PFSK-1 (cell line): ENCODE measurements around the gene NRARP.

Experiments
- FOXP2 ChIP-seq: optimal IDR thresholded peaks from 2 replicates; pipeline ENCODE3; 2011; ENCODE audit warnings: borderline replicate concordance, control low read depth, inconsistent platforms; ENCODE audit not compliant: insufficient read depth; ENCODE audit errors: extremely low read length, extremely low read depth
- POLR2AphosphoS5 ChIP-seq: IDR thresholded peaks from 2 replicates; pipeline ENCODE4 v1.6.1; 2012; ENCODE audit warnings: low read depth, mild to moderate bottlenecking, control low read depth, low read length, moderate library complexity
- SIN3A ChIP-seq: IDR thresholded peaks from 2 replicates; pipeline ENCODE4 v1.6.1; 2012; ENCODE audit warnings: mild to moderate bottlenecking, low read length, moderate library complexity, borderline replicate concordance; ENCODE audit not compliant: insufficient read depth
- TAF1 ChIP-seq: IDR thresholded peaks from 2 replicates; pipeline ENCODE4 v1.6.1; 2012; ENCODE audit warnings: low read length, control low read depth, borderline replicate concordance; ENCODE audit not compliant: insufficient read depth
- TF ChIP-seq, protein P1 (sequence below), 2 experiments: IDR thresholded peaks; 2 replicates each; pipeline versions ENCODE4 v1.6.1 to v1.8.0; 2011 to 2012; ENCODE audit warnings: low read depth in 2 of 2, low read length in 2 of 2, control low read depth in 1 of 2, inconsistent platforms in 1 of 2, mild to moderate bottlenecking in 1 of 2, moderate library complexity in 1 of 2; ENCODE audit not compliant: insufficient read depth in 1 of 2

NRARP gene

DNA sequence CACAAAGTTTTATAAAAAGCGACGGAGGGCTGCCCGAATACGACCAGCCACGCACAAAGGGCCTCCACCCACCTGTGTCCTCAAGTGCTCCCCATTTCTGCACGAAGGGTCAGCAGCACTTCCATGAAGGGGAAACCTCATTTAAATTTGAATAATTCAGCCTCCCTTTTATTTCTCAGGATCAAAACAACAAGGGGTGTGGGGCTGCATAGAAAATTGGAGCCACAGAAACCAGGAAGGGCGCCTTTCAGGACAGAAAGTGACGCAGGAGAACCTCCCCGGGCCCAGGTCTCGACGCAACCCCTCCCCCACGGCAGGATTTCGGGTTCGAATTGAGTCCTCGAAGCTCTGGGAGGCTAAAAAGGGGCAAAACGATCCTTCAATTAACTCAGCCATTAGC is 2.1 kb downstream of the NRARP start:
- TF ChIP-seq TAF1 = no peak
- TF ChIP-seq SIN3A = no peak
- TF ChIP-seq FOXP2 = no peak
- no peak for TF ChIP-seq POLR2AphosphoS5
- TF ChIP-seq, protein P1, sequence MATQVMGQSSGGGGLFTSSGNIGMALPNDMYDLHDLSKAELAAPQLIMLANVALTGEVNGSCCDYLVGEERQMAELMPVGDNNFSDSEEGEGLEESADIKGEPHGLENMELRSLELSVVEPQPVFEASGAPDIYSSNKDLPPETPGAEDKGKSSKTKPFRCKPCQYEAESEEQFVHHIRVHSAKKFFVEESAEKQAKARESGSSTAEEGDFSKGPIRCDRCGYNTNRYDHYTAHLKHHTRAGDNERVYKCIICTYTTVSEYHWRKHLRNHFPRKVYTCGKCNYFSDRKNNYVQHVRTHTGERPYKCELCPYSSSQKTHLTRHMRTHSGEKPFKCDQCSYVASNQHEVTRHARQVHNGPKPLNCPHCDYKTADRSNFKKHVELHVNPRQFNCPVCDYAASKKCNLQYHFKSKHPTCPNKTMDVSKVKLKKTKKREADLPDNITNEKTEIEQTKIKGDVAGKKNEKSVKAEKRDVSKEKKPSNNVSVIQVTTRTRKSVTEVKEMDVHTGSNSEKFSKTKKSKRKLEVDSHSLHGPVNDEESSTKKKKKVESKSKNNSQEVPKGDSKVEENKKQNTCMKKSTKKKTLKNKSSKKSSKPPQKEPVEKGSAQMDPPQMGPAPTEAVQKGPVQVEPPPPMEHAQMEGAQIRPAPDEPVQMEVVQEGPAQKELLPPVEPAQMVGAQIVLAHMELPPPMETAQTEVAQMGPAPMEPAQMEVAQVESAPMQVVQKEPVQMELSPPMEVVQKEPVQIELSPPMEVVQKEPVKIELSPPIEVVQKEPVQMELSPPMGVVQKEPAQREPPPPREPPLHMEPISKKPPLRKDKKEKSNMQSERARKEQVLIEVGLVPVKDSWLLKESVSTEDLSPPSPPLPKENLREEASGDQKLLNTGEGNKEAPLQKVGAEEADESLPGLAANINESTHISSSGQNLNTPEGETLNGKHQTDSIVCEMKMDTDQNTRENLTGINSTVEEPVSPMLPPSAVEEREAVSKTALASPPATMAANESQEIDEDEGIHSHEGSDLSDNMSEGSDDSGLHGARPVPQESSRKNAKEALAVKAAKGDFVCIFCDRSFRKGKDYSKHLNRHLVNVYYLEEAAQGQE (IDR thresholded peaks at IDR 0.05; ENCODE audit: insufficient read depth in 1 of 2, low read depth in 2 of 2, low read length in 2 of 2) = no peak

DNA sequence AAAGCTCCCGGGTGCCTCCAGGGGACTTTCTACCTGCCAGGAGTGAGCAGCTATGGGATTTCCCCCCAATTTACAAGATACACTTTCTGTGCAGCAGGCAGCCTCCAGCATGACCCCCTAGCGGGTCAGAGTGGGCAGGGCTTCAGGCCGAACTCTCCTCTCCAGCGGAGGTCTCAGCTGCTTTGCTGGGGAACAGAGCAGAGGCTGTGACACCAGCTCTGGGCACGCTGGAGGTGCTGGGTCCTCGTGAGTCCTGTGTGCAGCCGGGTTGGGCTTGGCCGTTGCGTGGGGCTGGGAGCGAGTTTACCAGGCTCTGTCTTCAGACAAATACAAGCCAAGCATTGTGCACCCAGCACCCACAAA is 2.9 kb downstream of the NRARP start:
- no peak for TF ChIP-seq TAF1
- no peak for TF ChIP-seq SIN3A
- TF ChIP-seq POLR2AphosphoS5 = no peak

DNA sequence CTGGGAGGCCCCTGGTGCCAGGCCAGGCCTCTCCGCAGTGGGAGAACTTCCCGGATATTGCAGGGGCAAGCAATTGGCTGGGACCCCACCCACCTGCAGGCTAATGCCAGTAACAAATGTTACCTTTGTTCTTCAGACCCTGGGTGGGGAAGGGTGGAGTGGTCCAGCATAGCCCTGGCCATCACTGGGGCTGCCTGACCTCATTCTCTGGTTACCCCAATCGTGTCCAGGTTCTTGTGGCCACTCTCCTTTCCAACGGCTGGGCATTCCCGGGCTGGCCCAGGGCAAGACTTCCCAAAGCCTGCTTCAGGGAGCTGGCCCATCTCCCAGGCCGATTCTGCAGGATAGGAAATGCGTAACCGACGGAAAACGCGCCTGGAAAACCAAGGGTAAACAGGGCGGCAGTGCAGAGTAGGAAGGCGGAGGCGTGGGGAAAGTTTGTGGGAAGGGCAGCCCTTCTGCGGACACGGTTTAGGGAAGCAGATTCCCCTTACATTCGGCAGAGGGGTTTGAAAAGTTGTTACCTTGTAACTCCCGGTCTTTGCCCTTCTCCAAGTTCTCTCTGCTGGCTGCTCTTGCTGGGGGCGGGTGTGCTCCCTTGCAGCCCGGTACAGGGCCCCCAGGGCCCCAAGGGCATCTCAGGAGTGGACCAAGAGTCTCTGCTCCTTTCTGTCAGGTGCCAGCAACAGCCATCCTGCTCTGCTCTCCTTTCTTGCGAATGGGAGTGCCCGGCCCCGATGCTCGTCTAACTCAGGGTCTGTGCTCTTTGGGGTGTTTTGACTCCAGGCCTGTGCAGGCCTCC is 3.5 kb downstream of the NRARP start:
- peak; percentile 63 for TF ChIP-seq POLR2AphosphoS5
- TF ChIP-seq, protein P1 (IDR thresholded peaks at IDR 0.05; ENCODE audit: insufficient read depth in 1 of 2, low read depth in 2 of 2, low read length in 2 of 2) = no peak
- no peak for TF ChIP-seq TAF1
- no peak for TF ChIP-seq FOXP2

DNA sequence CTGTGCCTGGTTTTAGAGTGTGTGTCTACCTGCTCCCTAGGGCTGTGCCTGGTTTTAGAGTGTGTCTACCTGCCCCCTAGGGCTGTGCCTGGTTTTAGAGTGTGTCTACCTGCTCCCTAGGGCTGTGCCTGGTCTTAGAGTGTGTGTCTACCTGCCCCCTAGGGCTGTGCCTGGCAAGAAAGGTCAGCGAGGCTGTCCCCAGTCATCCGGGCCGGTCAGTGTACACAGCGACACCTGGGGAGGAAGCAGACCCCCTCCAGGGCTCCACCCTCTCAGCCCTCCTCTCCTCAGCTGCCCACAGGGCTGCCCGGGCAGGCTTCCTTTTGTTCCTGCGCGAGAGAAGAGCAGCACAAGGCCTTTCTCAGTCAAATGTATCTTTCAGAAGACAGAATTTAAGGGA is 4.1 kb downstream of the NRARP start:
- TF ChIP-seq, protein P1 (IDR thresholded peaks at IDR 0.05; ENCODE audit: insufficient read depth in 1 of 2, low read depth in 2 of 2, low read length in 2 of 2) = no peak
- TF ChIP-seq TAF1 = no peak
- TF ChIP-seq SIN3A = no peak
- no peak for TF ChIP-seq POLR2AphosphoS5
- TF ChIP-seq FOXP2 = no peak

DNA sequence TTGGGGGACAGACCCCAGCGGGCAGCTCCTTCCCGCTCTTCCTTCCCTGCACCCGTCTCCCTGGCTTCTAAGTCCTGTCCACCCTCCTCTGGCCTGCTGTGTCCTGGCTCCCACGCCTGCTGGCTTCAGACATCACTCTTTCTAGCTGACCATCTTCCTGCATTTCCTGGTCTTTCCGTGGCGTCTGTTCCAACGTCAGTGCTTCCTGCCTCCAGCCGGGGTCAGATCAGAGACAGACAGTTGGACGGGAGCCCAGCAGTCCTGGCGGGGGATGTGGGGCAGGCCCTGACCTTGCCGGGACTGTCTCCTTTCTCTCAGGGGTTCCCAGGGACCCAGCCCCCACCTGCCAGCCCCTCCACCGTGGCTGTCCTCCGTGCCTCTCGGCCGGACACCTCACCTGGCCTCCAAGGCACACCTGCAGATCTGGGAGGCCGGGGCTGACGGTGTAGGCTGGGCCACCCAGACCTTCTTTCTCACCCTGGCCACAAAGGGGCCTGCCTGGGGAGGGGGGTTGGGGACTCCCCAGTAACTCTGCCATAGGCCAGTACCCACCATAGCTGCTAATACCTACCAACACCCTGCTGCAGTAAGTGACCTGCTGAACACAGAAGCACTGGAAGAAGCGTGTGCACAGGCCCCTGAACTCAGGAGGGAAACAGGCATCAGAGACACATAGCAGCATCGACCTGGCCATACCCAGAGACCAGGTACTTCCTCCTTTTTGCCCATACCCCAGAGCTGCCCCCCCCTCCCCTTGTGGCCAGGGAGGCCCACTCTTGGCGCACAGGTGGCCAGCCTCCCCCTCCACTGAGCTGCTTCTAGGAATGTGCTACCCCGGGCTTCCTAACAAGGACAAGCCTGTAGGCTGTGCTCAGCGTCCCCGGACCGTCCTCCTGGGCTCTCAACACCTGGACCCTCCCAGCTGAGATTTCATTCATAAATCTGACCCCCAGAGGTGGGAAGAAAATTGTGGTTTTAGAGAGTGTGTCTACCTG is 5.1 kb downstream of the NRARP start:
- TF ChIP-seq POLR2AphosphoS5 (peak; percentile 58; the same call in 1 of the 2 replicates), SIN3A (0 out of 2 replicates have a peak, but pooled peaks have one; percentile 72), FOXP2 (no peak), TAF1 (peak; percentile 73; the same call in 1 of the 2 replicates)
- TF ChIP-seq, protein P1 (IDR thresholded peaks at IDR 0.05; ENCODE audit: insufficient read depth in 1 of 2, low read depth in 2 of 2, low read length in 2 of 2) = peak in 1 of 2 experiments; percentile 27; a peak in 1 of 4 replicates
